IPS-15b (cell line): Measurements from ENCODE around the gene FOXC1.

Experiments used
- H3K27me3 ChIP-seq: one replicate; pipeline ENCODE4 v1.6.1; 2013; ENCODE audit warnings: low read length; ENCODE audit not compliant: control insufficient read depth, insufficient read depth
- H3K36me3 ChIP-seq: one replicate; pipeline ENCODE4 v1.6.1; 2013; ENCODE audit warnings: low read length; ENCODE audit not compliant: control insufficient read depth, insufficient read depth
- H3K4me1 ChIP-seq: one replicate; pipeline ENCODE4 v1.6.1; 2013; ENCODE audit warnings: mild to moderate bottlenecking, low read length; ENCODE audit not compliant: control insufficient read depth, insufficient read depth
- H3K4me3 ChIP-seq: one replicate; pipeline ENCODE4 v1.5.1; 2013; ENCODE audit warnings: low read depth, low read length
- H3K9ac ChIP-seq: one replicate; pipeline ENCODE4 v1.6.1; 2013; ENCODE audit warnings: low read depth, mild to moderate bottlenecking, low read length
- H3K9me3 ChIP-seq: one replicate; pipeline ENCODE4 v1.6.1; 2013; ENCODE audit warnings: mild to moderate bottlenecking, low read length; ENCODE audit not compliant: control insufficient read depth, insufficient read depth

FOXC1 gene

DNA sequence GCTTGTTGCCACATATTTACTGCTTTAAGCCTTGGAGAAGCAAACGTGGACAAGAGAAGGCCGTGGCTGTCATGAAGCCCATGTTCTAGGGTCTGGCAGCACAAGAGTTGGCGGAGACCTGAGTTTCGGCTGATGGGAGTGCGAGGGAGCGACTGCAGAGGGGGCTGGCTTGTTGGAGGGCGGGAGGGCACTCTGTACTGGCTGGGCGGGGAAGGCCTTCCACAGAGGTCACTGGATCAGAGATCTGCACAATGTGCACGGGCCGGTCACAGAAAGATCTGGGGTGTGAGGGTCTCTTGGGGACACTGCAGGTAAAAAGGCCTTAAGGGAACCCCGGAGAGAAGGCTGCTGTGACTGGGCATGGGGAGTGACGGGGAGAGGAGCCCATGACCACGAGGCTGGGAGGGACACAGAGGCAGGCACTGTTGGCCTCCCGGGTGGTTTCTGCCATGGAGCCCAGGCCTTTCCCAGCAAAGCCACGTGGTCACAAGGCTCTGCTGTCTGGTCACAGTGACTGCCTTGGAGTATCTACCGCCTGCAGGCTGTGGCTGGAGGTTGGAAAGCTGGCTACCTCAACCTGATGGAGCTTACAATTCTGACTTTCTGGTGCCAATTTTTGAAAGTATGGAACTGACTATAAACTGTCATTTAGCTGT lies 23.8 kb downstream of the FOXC1 start:
- Histone ChIP-seq H3K27me3 (peaks cover 14% of the 10 kb centered on the region), H3K9me3 (no peaks in the 10 kb centered on the region), H3K4me3 (no peak overlapping the region), H3K4me1 (no peaks in the 10 kb centered on the region), H3K9ac (no peak overlapping the region), H3K36me3 (no peaks in the 10 kb centered on the region)

DNA sequence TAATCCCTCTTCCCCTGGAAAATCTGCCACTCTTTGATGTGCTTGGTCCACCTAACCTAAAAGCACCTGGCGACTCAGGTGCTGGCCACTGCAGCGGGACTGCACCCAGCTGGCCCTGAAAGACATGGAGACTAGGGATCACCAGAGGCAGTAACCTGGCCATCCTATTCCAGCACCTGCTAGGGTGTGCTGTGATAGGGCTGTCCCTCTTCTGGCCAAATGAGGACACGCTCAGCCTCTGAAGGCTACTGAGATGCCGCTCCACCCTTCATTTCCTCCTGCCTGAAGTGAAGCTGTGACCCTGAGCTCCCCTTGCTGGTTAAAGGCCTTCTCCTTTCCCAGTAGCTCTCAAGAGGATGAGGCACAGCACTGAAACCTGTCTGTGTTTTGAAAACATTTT lies 24.4 kb downstream of the FOXC1 start:
- Histone ChIP-seq H3K4me3 (no peak overlapping the region), H3K9me3 (no peaks in the 10 kb centered on the region)

GRCh38 chr6:1635305-1636010 lies 25.7 kb downstream of the FOXC1 start:
- Histone ChIP-seq H3K27me3 (peaks cover under 1% of the 10 kb centered on the region), H3K4me1 (no peaks in the 10 kb centered on the region), H3K9ac (no peak overlapping the region), H3K36me3 (no peaks in the 10 kb centered on the region), H3K9me3 (no peaks in the 10 kb centered on the region), H3K4me3 (no peak overlapping the region)

More for the DNA sequence above, 24.4 kb downstream of the FOXC1 start:
- no peak overlapping the region for H3K9ac ChIP-seq
- peaks cover 9% of the 10 kb centered on the region for H3K27me3 ChIP-seq
- H3K36me3 ChIP-seq, result no peaks in the 10 kb centered on the region
- H3K4me1 ChIP-seq, result no peaks in the 10 kb centered on the region

DNA sequence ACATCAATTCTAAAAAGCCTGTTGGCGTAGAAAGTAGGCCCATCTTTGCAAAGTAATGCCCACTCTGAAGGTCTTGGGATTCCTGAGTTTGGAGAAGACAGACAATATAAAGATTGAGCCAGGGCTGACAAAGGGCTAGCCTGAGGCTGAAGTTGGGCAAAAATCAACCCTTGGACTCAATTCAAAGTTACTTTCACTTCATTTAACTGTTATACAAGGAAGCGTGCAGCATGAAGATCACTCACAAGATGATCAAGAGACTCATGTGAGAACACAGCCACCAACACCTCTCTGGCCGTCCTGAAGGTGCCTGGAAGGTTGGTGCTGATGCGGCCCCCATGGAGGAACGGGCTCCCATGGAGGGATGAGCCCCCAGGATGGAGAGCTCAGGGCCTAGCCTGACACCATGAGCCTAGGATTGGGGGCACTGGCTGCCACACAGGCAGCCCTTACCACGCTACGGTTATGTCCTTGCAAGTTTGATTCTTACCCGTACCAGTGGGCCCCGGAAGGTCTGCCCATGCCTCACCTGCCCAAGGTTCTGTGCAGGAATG lies 26.6 kb downstream of the FOXC1 start:
- Histone ChIP-seq H3K9ac (no peak overlapping the region), H3K36me3 (no peaks in the 10 kb centered on the region), H3K4me1 (no peaks in the 10 kb centered on the region), H3K9me3 (no peaks in the 10 kb centered on the region), H3K4me3 (no peak overlapping the region), H3K27me3 (no peaks in the 10 kb centered on the region)

- no peaks in the 10 kb centered on the region for H3K36me3 ChIP-seq
- H3K9ac ChIP-seq, result no peak overlapping the region
- H3K4me1 ChIP-seq, result no peaks in the 10 kb centered on the region
- H3K4me3 ChIP-seq, result no peak overlapping the region
- H3K9me3 ChIP-seq, result no peaks in the 10 kb centered on the region
- H3K27me3 ChIP-seq, result no peaks in the 10 kb centered on the region
Measured at GRCh38 chr6:1636971-1637871, 27.5 kb downstream of the FOXC1 start.

GRCh38 chr6:1639430-1639829 lies 29.7 kb downstream of the FOXC1 start:
- Histone ChIP-seq H3K4me3 (no peak overlapping the region), H3K9ac (no peak overlapping the region), H3K9me3 (no peaks in the 10 kb centered on the region), H3K36me3 (no peaks in the 10 kb centered on the region), H3K27me3 (no peaks in the 10 kb centered on the region), H3K4me1 (no peaks in the 10 kb centered on the region)

DNA sequence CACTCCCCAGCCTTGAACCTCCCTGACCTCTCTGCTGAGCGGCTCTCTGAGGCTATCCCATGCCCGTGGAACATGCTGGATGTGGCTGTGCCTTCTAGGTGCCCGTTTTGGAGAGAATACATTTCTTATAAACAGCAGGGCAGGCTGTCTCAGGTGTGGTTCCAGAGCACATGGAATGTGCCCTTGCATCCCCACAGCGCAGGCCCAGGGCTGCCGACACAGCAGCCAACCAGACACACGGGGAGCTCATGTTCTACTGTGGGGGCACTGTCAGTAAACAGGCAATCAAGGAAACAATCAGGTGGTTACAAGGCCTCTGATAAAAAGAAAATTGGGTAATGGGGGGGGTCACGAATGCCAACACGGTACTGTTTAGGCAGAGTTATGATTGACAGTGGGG lies 30.8 kb downstream of the FOXC1 start:
- no peak overlapping the region for H3K4me3 ChIP-seq
- H3K36me3 ChIP-seq, result no peaks in the 10 kb centered on the region
- H3K9ac ChIP-seq, result no peak overlapping the region
- no peaks in the 10 kb centered on the region for H3K4me1 ChIP-seq
- H3K27me3 ChIP-seq, result no peaks in the 10 kb centered on the region
- H3K9me3 ChIP-seq, result no peaks in the 10 kb centered on the region

- Histone ChIP-seq H3K4me3 (no peak overlapping the region), H3K9me3 (no peaks in the 10 kb centered on the region), H3K9ac (no peak overlapping the region), H3K27me3 (no peaks in the 10 kb centered on the region), H3K4me1 (no peaks in the 10 kb centered on the region), H3K36me3 (no peaks in the 10 kb centered on the region)
Measured at GRCh38 chr6:1641343-1641885, 31.7 kb downstream of the FOXC1 start.

- Histone ChIP-seq H3K4me3 (no peak overlapping the region), H3K9me3 (no peaks in the 10 kb centered on the region), H3K4me1 (no peaks in the 10 kb centered on the region), H3K9ac (no peak overlapping the region), H3K36me3 (no peaks in the 10 kb centered on the region), H3K27me3 (no peaks in the 10 kb centered on the region)
Measured at GRCh38 chr6:1643111-1643510, 33.4 kb downstream of the FOXC1 start.

GRCh38 chr6:1643830-1644445 lies 34.2 kb downstream of the FOXC1 start:
- no peaks in the 10 kb centered on the region for H3K27me3 ChIP-seq
- no peak overlapping the region for H3K4me3 ChIP-seq
- no peaks in the 10 kb centered on the region for H3K36me3 ChIP-seq
- H3K9ac ChIP-seq, result no peak overlapping the region
- H3K9me3 ChIP-seq, result no peaks in the 10 kb centered on the region
- H3K4me1 ChIP-seq, result no peaks in the 10 kb centered on the region

DNA sequence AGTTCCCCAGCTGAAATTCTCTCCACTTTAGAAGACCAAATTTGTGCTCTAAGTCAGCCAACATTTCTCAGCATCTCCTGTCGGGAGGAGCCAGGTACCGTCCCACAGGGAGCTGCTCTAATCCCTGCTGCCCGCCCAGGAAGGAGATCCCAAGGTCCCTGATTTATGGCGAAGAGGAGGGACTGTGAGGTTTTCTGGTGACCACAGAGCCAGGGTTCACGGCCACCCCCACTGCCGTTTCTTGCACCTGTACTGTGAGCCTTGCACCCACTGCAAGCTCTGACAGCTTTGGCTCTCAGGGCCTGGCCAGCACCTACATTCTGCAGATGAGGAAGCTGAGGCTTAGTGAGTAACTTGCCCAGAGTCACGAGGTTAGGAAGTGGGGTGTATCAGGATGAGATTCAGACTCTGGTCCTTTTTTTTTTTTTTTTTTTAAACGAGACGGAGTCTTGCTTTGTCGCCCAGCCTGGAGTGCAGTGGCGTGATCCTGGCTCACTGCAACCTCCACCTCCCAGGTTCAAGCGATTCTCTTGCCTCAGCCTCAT lies 34.9 kb downstream of the FOXC1 start:
- Histone ChIP-seq H3K27me3 (no peaks in the 10 kb centered on the region), H3K9ac (no peak overlapping the region), H3K4me3 (no peak overlapping the region), H3K9me3 (no peaks in the 10 kb centered on the region), H3K36me3 (no peaks in the 10 kb centered on the region), H3K4me1 (no peaks in the 10 kb centered on the region)
